K562 (cell line): ENCODE results near the gene AK2. TPM values are rescaled to one million over a fixed set of nuclear protein-coding genes. Genes with fewer than 3 reads are reported as not detected.
A peak's percentile ranks its signal among the peaks of the same experiment; 100 is the strongest.

Experiments used
- AFF1 ChIP-seq, 2 experiments: fragments of 450-650 bp; IDR thresholded peaks; 2 replicates each; pipeline ENCODE4 v1.6.1; 2018; ENCODE audit warnings: mild to moderate bottlenecking in 2 of 2, low read depth in 1 of 2; ENCODE audit not compliant: partially characterized antibody in 2 of 2
- HMGN3 ChIP-seq: IDR thresholded peaks from 2 replicates; pipeline ENCODE4 v1.6.1; 2011; ENCODE audit warnings: borderline replicate concordance, low read depth, mild to moderate bottlenecking, mixed read lengths, low read length; ENCODE audit not compliant: insufficient read length; ENCODE audit errors: extremely low read depth
- NCOA1 ChIP-seq: fragments of 450-650 bp; IDR thresholded peaks from 2 replicates; pipeline ENCODE4 v1.6.1; 2016; ENCODE audit warnings: low read depth
- NR2C2 ChIP-seq, 2 experiments: fragments of 200-800 bp in 1 of 2; sonication (Bioruptor generic) in 1 of 2; sonication (generic) in 1 of 2; formaldehyde crosslinking in 1 of 2; IDR thresholded peaks; 2 replicates each; pipeline versions ENCODE4 v1.6.1 to v1.8.0; 2016 to 2022; ENCODE audit warnings: mild to moderate bottlenecking in 1 of 2, missing compliant biosample characterization in 1 of 2, missing genetic modification characterization in 1 of 2, missing genetic modification reagents in 1 of 2
- RERE ChIP-seq: sonication (generic); formaldehyde crosslinking; IDR thresholded peaks from 2 replicates; pipeline ENCODE4 v1.8.0; 2023; ENCODE audit warnings: missing genetic modification reagents, mild to moderate bottlenecking, borderline replicate concordance
- SNAPC5 ChIP-seq: fragments of 250-450 bp; sonication (Bioruptor Pico); IDR thresholded peaks from 2 replicates; pipeline ENCODE4 v1.8.0; 2021; ENCODE audit warnings: moderate library complexity, mild to moderate bottlenecking, inconsistent platforms
- SPI1 ChIP-seq: IDR thresholded peaks from 2 replicates; pipeline ENCODE4 v1.6.1; 2011; ENCODE audit warnings: low read depth, low read length, control low read depth, borderline replicate concordance
- TCF3 ChIP-seq: sonication (generic); formaldehyde crosslinking; IDR thresholded peaks from 2 replicates; pipeline ENCODE4 v1.4.0; 2020; ENCODE audit warnings: mild to moderate bottlenecking, missing genetic modification reagents
- TCF7 ChIP-seq: sonication (generic); IDR thresholded peaks from 2 replicates; pipeline ENCODE4 v1.6.1; 2016; ENCODE audit warnings: antibody characterized with exemption, borderline replicate concordance
- THRA ChIP-seq: fragments of 450-650 bp; IDR thresholded peaks from 2 replicates; pipeline ENCODE4 v1.6.1; 2017; ENCODE audit warnings: mild to moderate bottlenecking, moderate library complexity
- VEZF1 ChIP-seq: fragments of 200-800 bp; sonication (Bioruptor generic); IDR thresholded peaks from 2 replicates; pipeline ENCODE4 v1.6.1; 2017; ENCODE audit warnings: missing genetic modification characterization, missing compliant biosample characterization
- ZNF143 ChIP-seq: sonication (generic); formaldehyde crosslinking; IDR thresholded peaks from 2 replicates; pipeline ENCODE4 v1.9.0; 2022; ENCODE audit warnings: mild to moderate bottlenecking, missing genetic modification reagents
- ZNF311 ChIP-seq: fragments of 250-450 bp; sonication (Bioruptor Pico); IDR thresholded peaks from 2 replicates; pipeline ENCODE4 v1.4.0; 2020; ENCODE audit warnings: mild to moderate bottlenecking, moderate library complexity
- polyA plus RNA-seq, 8 experiments: library from polyadenylated mRNA; depleted of rRNA in 4 of 8; stranded (reverse) in 5 of 8; unstranded in 3 of 8; fragments of >200 nt; fragmentation: Nextera tagmentation in 2 of 8; fragmentation: Illumina TruSeq in 1 of 8; extraction: Ambion mirVana in 2 of 8; extraction: Trizol in 1 of 8; gene quantifications; 2 replicates each; pipeline versions ENCODE4 v1.2.1 to v1.2.3, GENCODE V29; 2011 to 2014; ENCODE audit warnings: inconsistent platforms in 1 of 8, missing spikeins in 1 of 8
- total RNA-seq, 7 experiments: library from RNA; depleted of rRNA in 6 of 7; stranded (reverse); fragments of >200 nt in 6 of 7; fragmentation: Illumina TruSeq in 2 of 7; extraction: Trizol in 2 of 7; gene quantifications; 2 replicates each; pipeline versions ENCODE4 v1.2.1 to v1.2.3, GENCODE V29; 2011 to 2021; ENCODE audit warnings: low replicate concordance in 1 of 7

Gene AK2
- total and polyA plus RNA-seq, 9 of the 15 experiments (the other 6 are each of a cell fraction or from before 2014, with no cell fraction given): 105 to 1,050 (median 509) TPM

GRCh38 chr1:33050221-33051076 lies 13.8 kb upstream of the AK2 start (continued):
- TF ChIP-seq THRA (no peak), NR2C2 (CRISPR knock-in tag; IDR thresholded peaks at IDR 0.05) (no peak), NR2C2 (tag; IDR thresholded peaks at IDR 0.05) (peak; percentile 40; the same call in 1 of the 2 replicates), NCOA1 (no peak), SPI1 (peak; percentile 78), VEZF1 (CRISPR knock-in tag) (peak; percentile 53; the same call in 1 of the 2 replicates), ZNF143 (CRISPR knock-in tag) (no peak), AFF1 (IDR thresholded peaks at IDR 0.05; ENCODE audit: low read depth in 1 of 2, partially characterized antibody in 2 of 2) (no peak), TCF3 (CRISPR knock-in tag) (no peak), ZNF311 (CRISPR knock-in tag) (no peak), RERE (CRISPR knock-in tag) (no peak), HMGN3 (no peak), TCF7 (no peak), SNAPC5 (CRISPR knock-in tag) (no peak)
